Calu3 (cell line): ENCODE results near the gene CLEC12A. TPM values are rescaled to one million over a fixed set of nuclear protein-coding genes. Genes with fewer than 3 reads are reported as not detected.

ENCODE experiments used
- BruUV-seq: library from RNA; stranded (reverse); fragments of 400-500 nt; replicated peaks from 2 replicates; lab custom pipeline; 2021; lab: Mats Ljungman, UMichigan
- CTCF ChIA-PET: fragments of 300-600 bp; sonication (Branson Sonifier 250); formaldehyde crosslinking; loops from one replicate; lab custom pipeline; 2022; ENCODE audit warnings: antibody characterized with exemption; lab: Charles Lee
- DNase-seq: peaks from one replicate; pipeline ENCODE4 v3.0.0; 2022
- H3K27ac Mint-ChIP-seq: one replicate; pipeline ENCODE4 v1.8.0; 2022; ENCODE audit warnings: mixed read lengths; ENCODE audit not compliant: unreplicated experiment
- H3K27me3 Mint-ChIP-seq: one replicate; pipeline ENCODE4 v1.8.0; 2022; ENCODE audit warnings: mixed read lengths; ENCODE audit not compliant: unreplicated experiment
- H3K36me3 Mint-ChIP-seq: one replicate; pipeline ENCODE4 v1.8.0; 2022; ENCODE audit warnings: mild to moderate bottlenecking, moderate library complexity, mixed read lengths; ENCODE audit not compliant: insufficient read depth, unreplicated experiment
- H3K4me1 Mint-ChIP-seq: one replicate; pipeline ENCODE4 v1.8.0; 2022; ENCODE audit warnings: mild to moderate bottlenecking, low read depth, mixed read lengths; ENCODE audit not compliant: unreplicated experiment
- H3K4me3 Mint-ChIP-seq: one replicate; pipeline ENCODE4 v1.8.0; 2022; ENCODE audit warnings: mild to moderate bottlenecking, low read depth, moderate library complexity, mixed read lengths; ENCODE audit not compliant: unreplicated experiment
- H3K9me3 Mint-ChIP-seq: one replicate; pipeline ENCODE4 v1.8.0; 2022; ENCODE audit warnings: low read depth, mixed read lengths; ENCODE audit not compliant: unreplicated experiment
- CTCF ChIP-seq: fragments of 200-600 bp; IDR thresholded peaks from one replicate; pipeline ENCODE4 v1.8.0; 2022; ENCODE audit warnings: antibody characterized with exemption; ENCODE audit not compliant: unreplicated experiment
- intact Hi-C: fragments of 100-400 bp; cut with micrococcal nuclease; formaldehyde crosslinking; loops from one replicate; pipeline ENCODE4 v1.10.0; 2022; ENCODE audit not compliant: unreplicated experiment
- total RNA-seq: library from RNA; stranded (reverse); gene quantifications from 2 replicates; pipeline ENCODE4 v1.2.3, GENCODE V29; 2022

CLEC12A gene
- total RNA-seq, 1 experiment from 2014 or later: not detected

GRCh38 chr12:9943240-9943639 lies 28.0 kb upstream of the CLEC12A start:
- Mint-ChIP-seq H3K36me3 (no peaks in the 10 kb centered on the region), H3K4me3 (no peak overlapping the region), H3K9me3 (no peaks in the 10 kb centered on the region), H3K4me1 (no peaks in the 10 kb centered on the region), H3K27me3 (peaks cover 60% of the 10 kb centered on the region), H3K27ac (no peak overlapping the region)
- no TSS peak for BruUV-seq
- CTCF ChIA-PET: no interaction called here
- TF ChIP-seq CTCF: no peak
- no peak for DNase-seq
- intact Hi-C loops: no loop called here

DNA sequence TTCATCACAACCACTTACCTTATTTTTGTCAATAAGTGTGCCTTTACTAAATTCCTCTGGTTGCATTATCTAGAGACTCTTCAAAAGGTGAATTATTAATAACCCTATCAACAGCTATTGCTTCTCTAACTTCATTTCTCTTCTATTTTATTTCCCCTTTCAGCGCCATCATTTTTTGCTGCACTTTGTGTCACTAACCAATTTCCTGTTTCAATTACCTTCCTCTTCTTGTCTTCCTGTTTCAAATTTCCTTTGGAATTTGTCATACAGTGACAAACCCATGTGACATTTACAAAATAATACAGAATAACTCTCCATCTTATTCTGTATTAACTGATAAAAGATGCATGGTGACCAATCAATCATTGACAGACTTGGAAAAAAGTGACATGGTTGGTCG lies 26.8 kb upstream of the CLEC12A start:
- no TSS peak for BruUV-seq
- Mint-ChIP-seq H3K4me1 (no peaks in the 10 kb centered on the region), H3K27ac (no peak overlapping the region), H3K36me3 (no peaks in the 10 kb centered on the region), H3K4me3 (no peak overlapping the region), H3K9me3 (no peaks in the 10 kb centered on the region), H3K27me3 (peaks cover 64% of the 10 kb centered on the region)
- CTCF ChIA-PET: no interaction called here
- TF ChIP-seq CTCF: no peak
- DNase-seq: no peak
- intact Hi-C loops: no loop called here

- no peak for DNase-seq
- H3K36me3 Mint-ChIP-seq: no peaks in the 10 kb centered on the region
- CTCF ChIA-PET: no interaction called here
- H3K4me3 Mint-ChIP-seq: no peak overlapping the region
- intact Hi-C loops: no loop called here
- H3K27me3 Mint-ChIP-seq: peaks cover 61% of the 10 kb centered on the region
- no peaks in the 10 kb centered on the region for H3K9me3 Mint-ChIP-seq
- no peak for TF ChIP-seq CTCF
- BruUV-seq: no TSS peak
- H3K4me1 Mint-ChIP-seq: no peaks in the 10 kb centered on the region
- H3K27ac Mint-ChIP-seq: no peak overlapping the region
Measured at GRCh38 chr12:9947674-9948073, 23.5 kb upstream of the CLEC12A start.

DNA sequence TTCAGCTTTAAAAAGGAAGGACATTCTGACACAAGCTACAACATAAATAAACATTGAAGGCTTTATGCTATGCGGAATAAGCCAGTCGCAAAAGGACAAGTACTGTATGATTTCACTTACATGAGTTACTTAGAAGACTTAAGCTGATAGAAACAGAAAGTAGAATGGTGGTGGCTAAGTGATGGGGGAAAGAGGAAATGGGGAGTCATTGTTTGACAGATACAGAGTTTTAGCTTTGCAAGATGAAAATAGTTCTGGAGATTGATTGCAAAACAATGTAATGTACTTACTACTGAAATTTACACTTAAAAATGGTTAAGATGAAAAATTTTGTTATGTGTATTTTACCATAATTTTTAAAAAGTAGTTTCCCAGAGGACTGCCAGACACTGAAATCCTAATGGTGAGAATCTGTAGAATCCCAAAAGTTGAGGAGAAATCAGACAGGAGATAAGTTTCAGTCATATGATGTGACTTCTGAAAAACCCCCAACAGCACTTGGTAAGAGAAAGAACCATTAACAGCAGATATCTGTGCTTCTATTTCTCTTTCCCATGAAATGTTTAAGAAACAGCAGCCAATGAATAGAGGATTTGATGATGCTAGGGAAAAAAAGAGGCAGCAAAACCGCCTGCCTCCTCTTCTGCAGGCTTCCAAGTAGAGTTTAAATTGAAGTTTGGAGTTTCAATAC lies 22.5 kb upstream of the CLEC12A start:
- TF ChIP-seq CTCF: no peak
- no peak overlapping the region for H3K27ac Mint-ChIP-seq
- intact Hi-C loops: no loop called here
- no peaks in the 10 kb centered on the region for H3K36me3 Mint-ChIP-seq
- BruUV-seq: no TSS peak
- CTCF ChIA-PET: no interaction called here
- no peaks in the 10 kb centered on the region for H3K9me3 Mint-ChIP-seq
- H3K27me3 Mint-ChIP-seq: peaks cover 50% of the 10 kb centered on the region
- no peak for DNase-seq
- H3K4me1 Mint-ChIP-seq: no peaks in the 10 kb centered on the region
- no peak overlapping the region for H3K4me3 Mint-ChIP-seq
